ENCODE measurements around the gene WFS1.

Gene WFS1

DNA sequence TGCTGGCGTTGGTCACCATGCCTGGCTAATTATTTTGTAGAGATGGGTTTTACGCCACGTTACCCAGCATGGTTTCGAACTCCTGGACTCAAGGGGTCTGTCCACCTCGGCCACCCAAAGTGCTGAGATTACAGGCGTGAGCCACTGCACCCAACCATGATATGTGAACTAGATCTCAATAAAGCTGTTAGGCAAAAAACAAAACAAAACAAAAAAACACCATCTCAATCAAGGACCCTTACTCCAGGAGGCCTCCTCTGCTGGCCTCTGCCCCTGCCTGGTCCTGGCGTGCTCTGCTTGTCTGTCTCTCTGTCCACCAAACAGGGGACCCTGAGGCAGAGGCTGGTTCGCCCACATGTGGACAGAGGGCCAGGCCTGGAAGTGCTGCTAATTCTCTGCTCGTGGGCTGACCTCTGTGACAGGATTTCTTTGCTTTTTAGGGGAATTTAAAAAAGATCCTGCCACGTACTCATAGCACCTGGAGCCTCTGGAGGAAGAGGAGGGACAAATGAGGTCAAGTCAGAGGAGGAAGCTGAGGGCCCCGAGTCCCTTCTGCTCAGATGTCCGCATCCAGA lies 32.7 kb upstream of the WFS1 start:
- DNase-seq = no peak

DNA sequence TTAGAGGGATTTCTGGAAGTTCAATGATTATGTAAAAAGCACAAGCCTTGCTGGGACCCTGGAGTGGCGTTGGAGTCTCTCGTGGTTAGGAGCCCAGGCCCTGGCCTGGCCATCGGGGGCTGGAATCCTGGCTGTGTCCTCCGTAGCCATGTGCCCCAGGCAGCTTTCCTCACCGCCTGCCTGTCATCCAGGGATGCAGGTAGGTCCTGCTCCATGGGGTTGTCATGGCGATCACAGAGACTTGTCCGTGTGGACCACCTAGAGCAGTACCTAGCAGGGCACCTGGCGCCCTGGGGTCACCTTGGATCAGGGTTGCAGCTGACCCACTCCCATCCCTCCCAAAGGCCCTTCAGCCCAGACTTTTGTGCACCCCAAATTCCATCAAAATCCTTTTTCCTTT lies 30.2 kb upstream of the WFS1 start:
- DNase-seq = no peak

DNA sequence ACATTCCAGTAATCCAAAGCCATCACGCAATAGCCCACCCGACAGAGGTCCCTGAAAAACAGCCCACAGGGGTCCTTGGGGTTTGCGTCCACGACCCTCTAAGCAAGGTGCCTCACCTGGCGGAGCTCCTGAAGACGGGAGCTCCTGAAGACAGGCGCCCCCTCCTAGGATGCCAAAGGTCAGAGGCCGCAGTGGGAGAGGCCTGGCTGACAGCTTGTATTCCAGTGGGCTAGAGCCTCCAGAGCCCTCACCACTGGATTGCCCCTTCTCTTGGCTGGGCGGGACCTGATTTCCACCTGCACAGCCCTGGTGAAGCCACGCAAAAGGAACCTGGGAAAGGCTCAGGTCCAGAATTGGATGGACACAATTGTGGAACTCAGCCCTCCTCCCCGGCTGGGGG lies 29.7 kb upstream of the WFS1 start:
- DNase-seq = no peak

DNA sequence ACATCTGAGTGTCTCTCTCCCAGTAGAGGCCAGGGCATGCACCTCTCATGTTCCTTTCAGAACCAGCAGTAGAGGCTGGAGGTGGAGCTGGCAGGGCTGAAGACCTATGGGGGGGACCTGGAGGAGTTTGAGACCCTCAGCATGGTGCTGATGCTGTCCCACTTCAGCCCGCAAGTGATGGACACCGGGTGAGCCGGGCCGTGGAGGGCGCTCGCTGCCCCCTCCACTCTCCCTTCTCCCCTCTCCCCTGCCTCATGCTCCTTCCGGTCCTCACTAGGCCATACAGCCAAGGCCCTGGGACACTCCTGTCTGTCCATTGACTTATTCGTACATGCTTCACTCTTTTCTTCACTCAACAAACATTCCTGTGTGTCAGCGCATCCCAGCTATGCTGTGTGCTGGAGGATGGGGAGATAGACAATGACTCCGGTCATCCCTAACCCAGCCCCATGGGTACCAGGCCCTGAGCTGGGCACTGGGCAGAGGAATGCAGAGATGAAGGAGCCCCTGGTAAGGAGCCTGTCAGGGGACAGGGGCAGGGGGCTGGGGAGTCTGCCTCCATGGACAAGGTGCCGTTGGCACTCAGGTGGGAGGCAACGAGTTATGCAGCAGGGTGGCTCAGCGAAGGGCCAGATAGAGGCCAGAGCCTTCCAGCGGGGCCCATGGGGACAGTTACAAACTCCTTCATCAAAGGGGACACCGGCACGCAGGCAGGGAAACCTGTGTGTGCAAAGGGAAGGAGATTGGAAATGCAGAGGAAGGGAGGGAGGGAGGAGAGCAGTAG lies 28.4 kb upstream of the WFS1 start:
- no peak for DNase-seq

DNA sequence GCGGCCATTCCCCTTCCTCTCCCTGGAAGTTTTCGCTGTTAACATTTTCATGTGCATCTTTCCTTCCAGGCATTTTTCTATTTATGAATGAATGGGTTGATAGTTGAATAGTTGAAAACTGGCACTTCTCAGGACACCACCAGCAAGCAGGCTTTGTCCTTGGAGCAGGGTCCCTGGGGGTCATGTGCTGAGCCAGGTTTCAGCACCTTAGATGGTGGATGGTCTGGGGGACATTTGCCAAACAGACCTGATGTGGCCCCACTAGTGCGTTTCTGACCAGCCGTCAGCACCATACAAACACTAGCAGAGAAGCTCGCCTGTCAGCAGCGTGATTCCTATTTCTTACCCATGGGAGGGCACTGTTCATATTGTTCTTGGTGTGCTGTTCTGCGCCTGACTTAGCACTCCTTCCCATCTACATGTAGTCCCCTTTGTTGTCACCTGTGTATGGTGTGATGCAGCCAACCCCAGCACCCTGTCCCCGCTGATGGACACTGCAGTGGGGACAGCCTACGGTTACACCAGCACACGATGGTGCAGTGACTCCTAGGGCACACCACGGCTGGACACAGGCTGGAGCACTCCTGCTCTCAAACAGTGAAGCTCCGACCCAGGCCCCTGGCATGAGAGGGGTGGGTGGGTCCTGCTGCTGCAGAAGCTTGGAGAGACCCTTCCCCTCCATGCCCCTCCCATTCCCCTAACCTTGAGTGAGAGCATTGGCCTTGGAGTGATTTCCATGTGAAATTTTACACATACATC lies 27.2 kb upstream of the WFS1 start:
- DNase-seq = no peak

DNA sequence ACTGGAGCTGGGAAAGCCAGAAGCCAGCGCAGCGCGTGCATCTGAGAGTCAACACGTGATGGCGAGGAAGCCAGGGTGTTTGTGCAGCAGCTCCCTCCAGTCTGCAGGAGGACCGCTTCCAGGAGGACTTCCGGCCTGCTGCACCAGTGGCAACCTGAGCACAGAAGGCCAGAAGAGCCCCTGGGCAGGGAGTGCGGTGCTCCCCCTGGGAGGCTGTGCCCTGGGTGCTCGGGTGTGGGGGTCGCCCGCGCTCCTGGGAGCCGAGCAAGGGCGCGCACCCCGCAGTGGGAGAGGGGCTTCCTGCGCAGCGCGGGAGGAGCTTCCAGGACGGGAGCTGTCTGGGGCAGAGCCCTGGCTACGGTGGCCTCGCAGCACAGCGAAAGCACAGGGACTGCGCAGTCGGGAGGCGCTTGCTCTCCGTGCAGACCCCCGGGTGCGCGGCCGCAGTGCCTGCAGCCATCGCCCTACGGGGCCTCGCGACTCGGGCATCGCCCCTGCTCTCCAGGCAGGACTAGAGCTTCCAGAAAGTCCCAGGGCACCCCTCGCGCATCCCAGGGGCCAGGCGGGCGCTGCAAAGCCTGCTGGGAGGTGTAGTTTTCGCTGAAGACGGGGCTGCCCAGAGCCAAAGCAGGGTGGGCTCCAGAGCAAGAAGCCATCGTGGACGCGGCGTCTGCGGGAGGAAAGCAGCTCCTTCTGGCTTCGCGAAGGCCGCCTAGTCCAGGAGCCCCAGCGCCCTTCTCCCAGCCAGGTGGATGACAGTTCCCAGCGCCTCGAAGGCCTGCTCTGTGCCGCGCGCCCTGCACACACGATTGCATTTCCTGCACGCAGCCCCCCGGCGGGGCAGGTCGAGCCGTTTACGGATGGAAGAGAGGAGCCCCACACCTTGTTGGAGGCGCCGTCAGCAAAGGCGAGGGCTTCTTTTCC lies 24.1 kb upstream of the WFS1 start:
- no peak for DNase-seq

DNA sequence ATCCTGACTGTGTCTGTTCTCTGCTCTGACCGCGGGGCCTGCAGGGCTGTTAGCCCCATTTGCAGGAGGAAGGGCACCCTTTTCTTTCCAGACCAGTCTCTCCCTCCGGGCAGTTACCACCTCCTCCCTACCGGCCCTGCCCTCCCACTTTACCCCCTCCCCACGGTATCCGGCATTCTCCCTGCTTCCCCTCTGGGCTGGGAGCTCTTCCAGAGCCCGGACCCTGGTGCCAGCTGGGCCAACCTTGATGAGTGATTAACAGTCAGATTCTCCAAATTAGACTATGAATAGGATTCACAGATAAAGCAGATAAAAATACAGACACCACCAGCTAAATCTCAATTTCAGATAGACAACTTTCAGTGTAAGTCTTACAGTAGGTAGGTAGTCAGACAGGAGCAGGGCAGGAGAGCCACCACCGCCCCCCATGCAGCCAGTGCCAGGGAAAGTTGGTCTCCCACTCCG lies 23.4 kb upstream of the WFS1 start:
- DNase-seq = no peak

DNA sequence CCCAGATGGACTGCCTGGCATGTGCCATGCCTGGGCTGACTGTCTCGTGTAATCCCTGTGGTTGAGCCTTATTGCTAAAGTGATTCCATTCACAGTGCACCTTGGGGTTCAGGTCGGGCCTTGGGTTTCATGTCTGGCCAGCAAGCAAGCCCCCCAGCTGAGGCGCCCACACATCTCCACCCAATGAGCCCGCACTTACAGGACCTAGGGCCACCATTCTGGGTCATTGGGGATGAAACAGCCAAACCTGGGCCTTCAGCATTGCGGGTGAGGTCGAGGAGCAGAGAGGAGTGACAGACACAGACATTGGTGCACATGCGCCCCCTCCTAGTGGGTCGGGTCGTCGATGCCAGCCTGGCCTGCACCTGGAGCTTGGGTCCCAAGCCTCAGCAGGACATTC lies 21.3 kb upstream of the WFS1 start:
- DNase-seq = no peak

DNA sequence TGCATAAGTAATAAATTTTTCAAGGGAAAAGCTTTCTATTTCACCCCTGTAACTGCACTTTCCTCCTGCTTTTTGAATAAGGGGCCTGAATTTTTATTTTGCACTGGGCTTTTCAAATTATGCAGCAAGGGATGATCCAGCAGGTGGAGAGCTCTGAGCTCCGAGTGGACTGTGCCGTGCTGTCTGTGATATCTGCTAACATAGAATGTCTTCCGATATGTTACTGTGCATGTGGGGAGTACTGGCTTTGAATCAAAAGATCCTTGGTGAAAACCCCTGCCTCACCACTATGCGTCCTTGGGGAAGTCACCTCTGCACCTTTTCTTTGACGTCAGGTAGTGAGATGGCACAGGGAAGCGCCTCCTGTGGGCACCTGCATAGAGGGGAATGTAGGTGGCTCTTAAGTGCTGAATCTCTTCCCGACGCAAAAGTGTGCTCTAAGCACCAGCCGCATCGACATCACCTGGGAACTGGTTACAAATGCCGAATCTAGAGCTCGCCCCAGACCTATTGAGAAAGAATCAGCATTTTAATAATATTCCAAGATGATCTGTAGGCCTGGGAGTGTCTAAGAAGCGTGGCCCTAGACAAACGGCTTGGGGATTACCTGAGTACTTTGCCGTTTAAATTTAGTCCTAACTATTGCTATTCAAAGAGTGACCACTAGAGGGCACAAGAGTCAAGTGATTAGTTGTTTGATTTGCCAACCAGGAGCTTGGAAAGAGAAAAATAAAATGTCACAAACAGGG lies 19.2 kb upstream of the WFS1 start:
- DNase-seq = peak; percentile 55

DNA sequence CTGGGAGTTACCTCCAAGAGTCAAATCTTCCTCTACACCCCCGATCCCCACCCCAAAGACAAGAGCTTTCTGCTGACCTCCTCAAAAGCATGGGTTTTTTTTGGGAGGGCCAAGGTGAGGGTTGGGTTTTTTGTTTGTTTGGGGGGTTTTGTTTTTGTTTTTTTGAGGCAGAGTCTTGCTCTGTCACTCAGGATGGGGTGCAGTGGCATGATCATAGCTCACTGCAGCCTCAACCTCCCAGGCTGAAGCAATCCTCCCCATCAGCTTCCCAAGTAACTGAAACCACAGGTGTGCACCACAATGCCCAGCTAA lies 18.7 kb upstream of the WFS1 start:
- DNase-seq = no peak

DNA sequence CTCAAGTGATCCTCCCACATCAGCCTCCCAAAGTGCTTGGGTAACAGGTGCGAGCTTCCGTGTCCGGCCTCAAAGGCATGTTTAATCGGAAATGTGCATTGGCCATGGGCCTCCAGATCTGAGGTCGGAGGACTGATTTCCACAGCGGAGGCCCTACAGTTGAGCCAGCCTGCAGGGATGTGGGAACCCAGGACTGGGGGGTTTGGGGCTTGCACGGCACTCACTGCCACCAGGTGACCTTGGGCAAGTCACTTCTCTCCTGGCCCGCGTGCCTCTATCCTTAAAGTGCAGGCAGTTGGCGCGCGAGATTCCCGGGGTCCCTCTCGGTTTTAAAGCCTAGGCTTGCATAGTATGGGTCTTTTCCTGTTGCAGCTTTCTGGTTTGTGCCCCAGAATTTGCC lies 18.3 kb upstream of the WFS1 start:
- DNase-seq = no peak

DNA sequence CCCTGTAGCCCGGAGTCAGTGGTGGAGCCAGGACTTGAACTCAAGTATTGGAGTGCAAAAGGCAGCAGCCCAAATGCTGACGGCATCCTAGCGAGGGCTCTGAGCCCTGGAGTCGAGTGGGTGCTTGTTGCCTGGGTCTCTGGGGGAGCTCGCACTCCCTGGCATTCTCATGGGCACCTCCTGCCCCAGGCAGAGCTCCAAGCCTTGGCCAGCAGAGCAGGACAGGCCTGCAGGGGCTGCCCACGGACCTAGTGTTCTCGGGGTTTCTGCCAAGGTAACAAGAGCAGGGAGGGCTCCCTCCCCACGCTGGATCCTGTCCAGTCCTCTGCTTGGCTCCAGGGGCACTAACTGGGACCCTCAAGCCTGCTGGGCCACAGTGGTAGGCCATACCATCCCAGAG lies 17.6 kb upstream of the WFS1 start:
- no peak for DNase-seq

DNA sequence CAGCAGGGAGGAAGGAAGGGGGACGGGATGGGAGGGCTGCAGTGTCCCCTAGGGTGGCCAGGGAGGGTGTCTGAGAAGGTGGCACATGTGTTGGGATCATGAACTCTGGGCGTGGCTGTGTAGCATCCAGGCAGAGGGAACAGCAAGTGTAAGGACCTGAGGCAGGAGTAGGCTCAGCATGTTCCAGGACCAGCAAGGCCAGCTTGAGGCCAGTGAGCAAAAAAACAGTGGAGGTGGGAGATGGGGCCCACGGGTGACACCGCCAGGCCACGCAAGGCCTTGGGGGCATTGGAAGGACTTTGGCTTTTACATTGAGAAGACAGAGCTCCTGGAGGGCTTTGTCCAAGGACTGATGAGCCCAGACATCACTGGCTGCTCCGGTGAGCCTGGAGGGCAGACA lies 16.5 kb upstream of the WFS1 start:
- DNase-seq = no peak

DNA sequence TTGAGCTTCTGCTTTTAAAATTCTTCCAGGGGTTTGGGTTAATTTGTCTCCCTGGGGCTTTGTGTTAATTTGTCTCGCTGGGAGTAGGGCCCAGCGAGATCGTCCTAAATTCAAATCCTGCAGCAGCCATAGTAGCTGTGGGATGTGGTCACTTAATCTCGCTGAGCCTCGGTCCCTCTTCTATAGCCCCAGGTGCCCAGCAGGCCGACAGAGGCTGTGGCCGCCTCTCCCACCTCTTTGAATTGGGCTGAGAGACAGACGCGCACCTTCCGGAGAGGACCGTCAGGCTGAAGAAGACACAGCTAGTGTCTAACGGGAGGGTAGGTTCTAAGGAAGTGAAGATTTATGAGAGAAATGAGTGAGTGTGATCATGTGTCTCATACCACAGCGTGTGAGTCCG lies 15.7 kb upstream of the WFS1 start:
- DNase-seq = no peak

DNA sequence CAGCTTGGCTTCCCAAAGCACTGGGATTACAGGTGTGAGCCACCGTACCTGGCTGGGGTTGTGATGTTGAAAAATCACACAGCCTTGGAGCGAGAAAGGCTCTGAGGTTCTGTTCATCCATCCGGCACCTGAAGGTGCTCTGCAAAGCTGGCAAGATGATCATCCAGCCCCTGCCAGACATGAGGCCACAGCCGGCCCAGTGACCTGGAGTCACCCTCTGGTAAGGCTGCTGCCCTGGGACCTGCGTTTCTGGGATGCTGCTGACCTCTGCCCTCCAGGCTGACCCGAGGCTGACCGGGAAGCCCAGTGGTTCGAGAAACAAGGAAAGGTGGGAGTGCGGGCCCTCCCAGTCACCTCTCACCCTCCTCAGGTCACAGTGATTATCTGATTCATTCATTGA lies 13.5 kb upstream of the WFS1 start:
- DNase-seq = no peak

DNA sequence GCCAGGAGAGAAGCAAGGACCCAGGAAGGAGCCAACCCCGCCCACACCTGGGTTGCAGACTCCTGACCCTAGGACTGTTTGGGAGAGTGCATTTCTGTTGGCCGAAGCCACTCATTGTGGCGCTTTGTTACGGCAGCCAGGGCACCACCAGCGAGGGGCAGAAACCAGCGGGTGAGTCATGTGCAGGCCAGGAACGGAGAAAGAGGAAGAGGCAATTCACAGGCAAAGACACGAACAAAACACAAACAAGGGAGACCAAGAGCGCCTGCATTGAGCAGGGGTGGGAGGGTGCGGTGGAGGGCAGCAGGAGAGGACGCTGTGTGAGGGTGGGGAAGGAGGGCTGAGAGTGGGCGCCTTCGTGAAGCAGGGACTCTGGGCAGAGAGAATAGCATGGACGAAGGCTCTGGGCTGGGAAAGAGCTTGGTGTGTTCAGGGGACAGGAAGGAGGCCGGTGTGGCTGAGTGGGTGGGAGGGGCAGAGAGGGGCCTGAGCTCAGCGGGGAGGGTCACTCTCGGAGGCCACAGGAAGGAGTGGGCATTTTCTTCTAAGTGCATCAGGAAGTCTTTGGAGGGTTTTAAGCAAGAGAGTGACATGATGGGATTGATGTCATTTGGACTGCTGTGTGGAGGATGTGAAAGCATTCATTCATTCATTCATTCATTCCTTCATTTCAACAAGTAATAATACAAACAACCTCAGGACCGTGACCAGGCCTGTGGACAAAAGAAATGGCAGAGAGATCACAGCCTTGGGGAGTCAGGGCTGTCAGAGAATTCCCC lies 12.2 kb upstream of the WFS1 start:
- DNase-seq = no peak

DNA sequence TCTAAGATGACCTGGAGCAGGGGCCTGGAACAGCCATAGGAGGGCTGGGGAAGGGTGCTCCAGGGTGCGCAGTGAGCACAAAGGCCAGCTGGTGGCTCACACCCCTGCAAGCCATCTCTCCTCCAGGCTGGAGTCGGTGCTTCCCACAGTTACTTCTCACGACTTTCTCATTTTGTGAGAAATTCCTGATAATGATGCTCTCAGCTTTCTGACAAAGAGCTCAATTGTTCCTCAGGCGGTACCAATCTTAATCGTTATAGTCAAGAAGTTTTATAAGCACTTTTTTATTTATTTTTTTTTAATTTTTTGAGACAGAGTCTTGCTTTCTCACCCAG lies 11.7 kb upstream of the WFS1 start:
- no peak for DNase-seq

DNA sequence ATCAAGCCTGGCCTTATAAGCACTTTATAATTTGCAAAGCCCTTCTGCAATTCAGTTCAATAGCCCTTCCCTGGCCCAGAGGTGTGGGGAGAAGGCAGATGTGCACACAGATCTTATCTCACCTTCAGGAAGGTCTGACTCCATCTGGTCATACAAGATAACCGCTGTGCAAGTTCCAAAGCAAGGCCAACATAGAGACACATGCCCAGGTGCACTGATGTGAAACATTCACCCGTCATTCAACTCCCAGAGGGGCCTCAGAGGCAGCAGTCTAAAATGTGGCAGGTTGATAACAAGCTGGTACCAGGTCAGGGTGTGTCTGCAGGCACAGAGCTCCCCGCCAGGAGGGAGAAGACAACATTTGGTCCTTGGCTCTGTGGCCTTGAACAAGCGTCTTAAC lies 10.9 kb upstream of the WFS1 start:
- DNase-seq = no peak

DNA sequence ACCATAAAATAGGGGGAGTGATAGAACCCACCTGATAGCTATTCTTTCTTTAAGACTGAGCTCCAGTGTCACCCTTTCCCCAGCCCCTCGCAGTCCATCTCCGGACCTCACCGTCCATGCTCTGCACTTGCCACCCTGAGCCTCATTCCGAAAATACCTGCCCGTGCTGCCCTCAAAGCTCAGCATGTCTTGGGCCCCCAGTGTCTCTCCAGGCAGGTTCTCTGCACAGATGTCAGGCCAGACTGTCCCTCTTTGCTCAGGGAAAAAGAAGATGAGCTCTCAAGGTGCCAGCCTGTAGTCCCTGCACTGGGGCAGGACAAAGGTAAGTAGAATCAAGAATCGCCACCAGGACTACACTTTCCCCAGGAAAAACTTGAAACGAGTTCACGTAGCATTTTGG lies 9.8 kb upstream of the WFS1 start:
- DNase-seq = no peak

DNA sequence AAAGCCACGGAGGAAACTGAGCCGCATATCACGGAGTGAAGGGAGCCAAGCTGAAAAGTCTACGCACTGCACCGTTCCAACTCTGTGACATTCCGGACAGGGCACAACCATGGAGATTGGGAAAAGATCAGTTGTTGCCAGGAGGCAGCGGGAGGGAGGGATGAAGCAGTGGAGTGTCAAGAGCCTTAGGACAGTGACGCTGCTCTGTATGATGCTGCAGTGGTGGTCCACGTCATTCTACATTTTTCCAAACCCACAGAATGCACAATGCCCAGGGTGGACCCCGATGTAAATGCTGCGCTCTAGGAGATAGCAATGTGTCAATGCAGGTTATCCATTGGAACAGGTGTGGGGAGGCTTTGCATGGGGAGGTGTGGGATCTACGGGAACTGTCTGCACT lies 7.5 kb upstream of the WFS1 start:
- DNase-seq = no peak

DNA sequence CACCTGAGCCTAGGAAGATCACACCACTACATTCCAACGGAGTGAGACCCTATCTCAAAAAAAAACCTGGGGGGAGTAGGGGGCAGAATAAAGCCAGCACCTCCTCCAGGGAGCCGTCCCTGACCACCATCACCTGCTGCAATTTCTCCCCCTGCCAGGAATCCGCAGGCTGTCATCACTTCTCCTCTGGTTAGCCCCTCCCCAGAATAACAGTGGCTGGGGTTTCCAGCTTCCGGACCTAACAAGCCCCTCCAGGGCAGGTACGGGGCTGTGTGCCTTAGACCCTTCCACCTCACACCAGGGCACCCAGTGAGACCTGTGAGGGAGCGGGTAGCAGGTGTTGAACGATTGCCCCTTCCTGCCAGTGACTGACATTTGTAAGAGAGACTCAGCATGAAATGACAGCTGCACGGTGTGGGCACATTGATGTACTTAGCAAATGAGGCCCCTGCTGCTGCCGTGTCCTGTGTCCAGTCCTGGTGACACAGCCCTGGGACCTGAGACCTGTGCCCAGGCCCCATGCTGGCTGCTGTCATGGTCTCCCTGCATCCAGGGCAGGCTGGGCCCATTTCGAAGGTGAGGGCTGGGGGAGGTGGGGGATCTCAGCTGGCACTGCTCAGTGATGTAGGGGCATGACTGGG lies 6.7 kb upstream of the WFS1 start:
- DNase-seq = no peak

All from DMS79 treated with DMSO at 0.1 percent for 48 hours (cell line).